NT2/D1 (cell line): ENCODE results near the gene EPB41.

ENCODE experiments used
- DNase-seq: peaks from one replicate; pipeline ENCODE4 v3.0.0-alpha.2; 2011; ENCODE audit warnings: low read depth, low spot score
- H3K27me3 ChIP-seq: 2 replicates; pipeline ENCODE4 v1.6.0; 2011; ENCODE audit warnings: mild to moderate bottlenecking; ENCODE audit not compliant: insufficient read length, insufficient read depth
- H3K36me3 ChIP-seq: 2 replicates; pipeline ENCODE4 v1.6.1; 2011; ENCODE audit warnings: mild to moderate bottlenecking, low read length, mixed read lengths; ENCODE audit not compliant: insufficient read depth, insufficient read length
- H3K4me1 ChIP-seq: 2 replicates; pipeline ENCODE4 v1.5.1; 2011; ENCODE audit not compliant: insufficient read depth, insufficient read length
- H3K4me3 ChIP-seq: 2 replicates; pipeline ENCODE4 v1.5.1; 2011; ENCODE audit warnings: low read depth; ENCODE audit not compliant: insufficient read length
- H3K9ac ChIP-seq: 2 replicates; pipeline ENCODE4 v1.6.0; 2011; ENCODE audit warnings: low read depth; ENCODE audit not compliant: insufficient read length
- H3K9me3 ChIP-seq: 2 replicates; pipeline ENCODE4 v1.5.1; 2011; ENCODE audit warnings: mild to moderate bottlenecking, low read length; ENCODE audit not compliant: insufficient read depth
- SUZ12 ChIP-seq: IDR thresholded peaks from 2 replicates; pipeline ENCODE4 v1.6.1; 2011; ENCODE audit not compliant: insufficient read length, insufficient read depth; ENCODE audit errors: extremely low read depth
- YY1 ChIP-seq: IDR thresholded peaks from 2 replicates; pipeline ENCODE4 v1.6.1; 2011; ENCODE audit not compliant: insufficient read length, insufficient read depth
- ZNF274 ChIP-seq: IDR thresholded peaks from 2 replicates; pipeline ENCODE4 v1.6.1; 2011; ENCODE audit warnings: mild to moderate bottlenecking, low read depth, low read length

The EPB41 gene

DNA sequence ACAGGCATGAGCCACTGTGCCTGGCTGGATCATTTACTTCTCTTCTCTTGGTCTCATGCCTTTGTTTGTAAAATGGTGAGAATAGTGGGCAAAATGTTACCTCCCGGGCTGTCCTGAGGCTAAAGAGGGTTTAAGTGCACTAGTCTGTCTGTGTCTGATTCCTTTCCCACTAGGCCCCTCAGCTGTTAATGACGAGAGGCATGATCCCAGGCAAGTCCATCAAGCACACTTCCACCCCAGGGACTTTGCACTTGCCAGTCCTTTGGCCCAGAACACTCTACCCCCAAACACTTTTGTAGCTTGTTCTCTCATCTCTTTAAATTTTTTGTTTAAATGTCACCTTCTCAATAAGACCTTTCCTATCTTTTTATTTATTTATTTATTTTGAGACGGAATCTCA lies 13.8 kb upstream of the EPB41 start:
- no peaks in the 10 kb centered on the region; the same call in 1 of the 2 replicates for H3K9me3 ChIP-seq
- no peaks in the 10 kb centered on the region for H3K27me3 ChIP-seq
- TF ChIP-seq SUZ12 = no peak
- no peak for TF ChIP-seq YY1
- no peak overlapping the region for H3K9ac ChIP-seq
- DNase-seq = no peak
- no peak overlapping the region for H3K4me3 ChIP-seq
- H3K36me3 ChIP-seq = no peaks in the 10 kb centered on the region
- H3K4me1 ChIP-seq = peaks cover 14% of the 10 kb centered on the region

DNA sequence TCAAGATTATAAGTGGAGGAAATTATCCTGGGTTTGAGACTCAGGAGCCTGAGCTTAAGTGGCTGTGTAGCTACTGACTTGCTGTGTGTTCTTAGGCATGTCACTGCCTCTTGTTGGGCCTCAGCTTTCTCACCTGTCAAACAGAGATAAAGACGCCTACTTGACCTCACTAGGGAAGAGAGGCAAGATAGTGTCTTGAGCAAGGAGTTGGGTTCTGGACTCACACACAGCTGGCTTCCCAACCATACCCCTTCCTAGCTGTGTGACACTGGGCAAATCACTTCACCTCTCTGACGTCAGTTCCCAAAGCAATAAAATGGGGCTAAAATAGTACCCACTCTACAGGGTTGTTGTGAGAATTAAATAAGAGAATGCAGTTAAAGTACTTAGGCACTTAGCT lies 11.6 kb upstream of the EPB41 start:
- no peaks in the 10 kb centered on the region; the same call in 1 of the 2 replicates for H3K9me3 ChIP-seq
- H3K4me3 ChIP-seq = no peak overlapping the region
- no peak overlapping the region for H3K9ac ChIP-seq
- no peak for DNase-seq
- H3K36me3 ChIP-seq = no peaks in the 10 kb centered on the region
- H3K27me3 ChIP-seq = no peaks in the 10 kb centered on the region
- TF ChIP-seq YY1 (no peak), ZNF274 (no peak), SUZ12 (no peak)
- peaks cover 7% of the 10 kb centered on the region for H3K4me1 ChIP-seq

DNA sequence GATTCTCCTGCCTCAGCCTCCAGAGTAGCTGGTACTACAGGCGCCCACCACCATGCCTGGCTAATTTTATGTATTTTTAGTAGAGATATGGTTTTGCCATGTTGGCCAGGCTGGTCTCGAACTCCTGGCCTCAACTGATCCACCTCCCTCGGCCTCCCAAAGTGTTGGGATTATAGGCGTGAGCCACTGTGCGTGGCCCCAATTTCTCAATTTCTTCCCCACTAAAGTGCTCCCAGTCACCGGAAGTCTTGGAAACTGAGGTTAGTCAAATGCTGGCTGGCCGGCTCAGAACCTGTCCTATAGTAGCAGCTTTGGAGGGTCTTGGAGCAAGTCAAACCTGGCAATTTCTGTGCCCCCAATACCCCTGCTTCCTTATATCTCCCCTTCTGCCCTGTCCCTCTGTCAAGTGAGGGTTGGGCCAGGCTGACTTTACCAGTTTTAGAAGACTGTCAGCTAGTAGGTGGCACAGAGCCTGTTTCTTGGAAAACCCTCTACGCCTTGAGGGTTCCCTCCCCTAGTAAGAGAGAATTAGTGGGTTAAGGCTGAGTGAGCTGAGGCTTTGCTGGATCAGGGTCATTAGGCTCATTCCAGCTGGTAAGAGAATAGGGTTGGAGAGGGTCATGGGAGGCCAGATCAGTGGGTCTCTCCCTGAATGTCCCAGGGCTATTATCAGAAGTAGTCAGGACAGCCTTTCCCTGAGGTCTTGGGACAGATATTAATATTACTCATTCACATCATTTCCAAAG lies 8.3 kb upstream of the EPB41 start:
- H3K4me1 ChIP-seq = peaks cover 5% of the 10 kb centered on the region
- no peaks in the 10 kb centered on the region; the same call in 1 of the 2 replicates for H3K9me3 ChIP-seq
- H3K4me3 ChIP-seq = no peak overlapping the region
- DNase-seq = no peak
- no peak overlapping the region for H3K9ac ChIP-seq
- no peaks in the 10 kb centered on the region for H3K27me3 ChIP-seq
- no peak for TF ChIP-seq ZNF274
- TF ChIP-seq YY1 = no peak
- no peak for TF ChIP-seq SUZ12
- H3K36me3 ChIP-seq = no peaks in the 10 kb centered on the region

DNA sequence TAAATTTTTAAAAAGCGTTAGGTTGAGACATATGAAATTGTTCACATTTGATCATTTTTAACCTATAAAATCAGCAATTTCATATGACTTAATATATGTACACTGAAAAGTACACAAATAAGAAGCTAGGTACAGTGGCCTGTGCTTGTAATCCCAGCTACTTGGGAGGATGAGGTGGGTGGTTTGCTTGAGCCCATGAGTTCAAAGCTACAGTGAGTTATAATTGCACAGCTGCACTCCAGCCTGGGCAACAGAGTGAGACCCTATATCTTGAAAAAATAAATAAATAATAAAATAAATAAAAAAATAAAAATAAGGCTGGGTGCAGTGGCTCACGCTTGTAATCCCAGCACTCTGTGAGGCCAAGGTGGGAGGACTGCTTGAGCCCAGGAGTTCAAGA lies 5.2 kb upstream of the EPB41 start:
- H3K4me3 ChIP-seq = no peak overlapping the region
- H3K9me3 ChIP-seq = no peaks in the 10 kb centered on the region; the same call in 1 of the 2 replicates
- no peak overlapping the region for H3K9ac ChIP-seq
- peaks cover 11% of the 10 kb centered on the region for H3K4me1 ChIP-seq
- no peaks in the 10 kb centered on the region for H3K36me3 ChIP-seq
- DNase-seq = no peak
- H3K27me3 ChIP-seq = no peaks in the 10 kb centered on the region
- TF ChIP-seq YY1 = no peak
- no peak for TF ChIP-seq SUZ12
- no peak for TF ChIP-seq ZNF274

DNA sequence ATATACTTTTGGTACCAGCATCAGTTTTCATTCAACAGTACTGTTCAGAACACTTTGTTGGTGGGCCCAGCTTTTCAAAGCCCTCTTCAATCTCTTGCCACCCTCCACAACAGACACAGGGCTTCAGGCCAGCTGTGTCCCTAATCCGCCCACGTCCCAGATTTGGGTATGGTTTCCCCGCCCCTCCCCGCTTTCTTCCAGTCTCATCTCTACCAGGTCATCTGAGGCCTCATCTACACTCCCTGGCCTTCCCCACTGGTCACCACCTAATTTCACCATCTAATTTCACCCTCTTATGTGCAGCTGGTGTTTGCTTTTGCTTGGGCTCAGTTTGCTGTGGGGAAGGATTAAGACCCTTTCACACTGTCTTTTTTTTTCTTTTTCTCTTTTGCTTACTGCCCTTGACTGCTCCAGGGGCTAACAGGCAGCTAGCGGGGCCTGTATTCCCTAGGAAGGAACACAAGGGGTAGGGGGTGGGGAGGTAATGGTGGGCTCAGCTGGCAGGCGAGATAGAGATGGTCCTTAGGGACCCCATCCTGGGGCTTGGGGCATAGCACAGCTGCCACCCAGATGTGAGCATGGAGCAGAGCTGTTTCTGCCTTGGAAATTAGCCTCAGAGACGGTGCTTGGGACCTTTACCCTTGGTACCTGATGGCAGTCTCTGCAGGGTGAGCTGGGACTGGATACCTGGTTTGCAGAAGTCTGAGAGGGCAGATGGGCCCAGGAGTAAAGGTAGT lies 3.8 kb upstream of the EPB41 start:
- Histone ChIP-seq H3K4me3 (no peak overlapping the region), H3K36me3 (no peaks in the 10 kb centered on the region), H3K9ac (peak overlapping the region; percentile 43), H3K9me3 (no peaks in the 10 kb centered on the region), H3K27me3 (no peaks in the 10 kb centered on the region), H3K4me1 (peaks cover 11% of the 10 kb centered on the region)
- no peak for DNase-seq
- no peak for TF ChIP-seq YY1
- no peak for TF ChIP-seq ZNF274
- TF ChIP-seq SUZ12 = no peak

DNA sequence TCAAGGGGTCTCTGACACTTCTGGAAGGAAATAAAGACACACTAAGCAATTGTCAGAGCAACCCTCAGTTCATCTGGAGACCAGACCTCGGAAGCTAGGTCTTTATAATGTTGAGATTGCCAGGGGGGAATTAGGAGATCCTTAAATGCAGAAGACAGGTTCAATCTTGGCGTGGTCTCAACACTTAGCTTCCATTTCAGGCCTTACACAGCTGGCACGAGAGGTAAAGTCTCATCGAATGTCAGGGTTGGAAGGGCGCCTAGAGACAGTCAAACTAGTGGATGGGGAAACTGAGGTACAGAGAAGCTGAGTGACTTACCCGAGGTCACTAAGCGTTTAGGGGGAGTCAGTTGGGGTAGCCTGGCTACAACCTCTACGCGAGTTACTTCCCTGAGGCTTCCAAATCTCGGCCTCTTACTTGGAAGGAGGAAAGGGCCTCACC lies 562 bp upstream of the EPB41 start:
- H3K4me3 ChIP-seq = peak overlapping the region; percentile 27
- TF ChIP-seq ZNF274 = no peak
- TF ChIP-seq YY1 = no peak
- TF ChIP-seq SUZ12 = no peak
- H3K4me1 ChIP-seq = peaks cover 11% of the 10 kb centered on the region
- no peaks in the 10 kb centered on the region for H3K9me3 ChIP-seq
- H3K27me3 ChIP-seq = no peaks in the 10 kb centered on the region
- peak overlapping the region; percentile 81 for H3K9ac ChIP-seq
- no peaks in the 10 kb centered on the region for H3K36me3 ChIP-seq
- no peak for DNase-seq
